Esophagus squamous epithelium (tissue), 4 donors: ENCODE measurements around the gene ZNF202.

Experiments
- CTCF ChIP-seq, 6 experiments: fragments of 450-650 bp in 4 of 6; fragments of 200-600 bp in 2 of 6; sonication (generic) in 2 of 6; IDR thresholded peaks; one replicate each; pipeline ENCODE4 v1.5.1; 2016 to 2019; ENCODE audit warnings: antibody characterized with exemption in 6 of 6, mild to moderate bottlenecking in 4 of 6, moderate library complexity in 4 of 6
- POLR2A ChIP-seq, 4 donors: fragments of 450-650 bp; IDR thresholded peaks; one replicate each; pipeline ENCODE4 v1.6.1; 2017; ENCODE audit warnings: antibody characterized with exemption in 4 of 4, mild to moderate bottlenecking in 4 of 4, moderate library complexity in 3 of 4

GRCh38 chr11:123684601-123685000 is 56.9 kb downstream of the ZNF202 start:
- no peak for TF ChIP-seq POLR2A (IDR thresholded peaks at IDR 0.05)
- TF ChIP-seq CTCF (IDR thresholded peaks at IDR 0.05), result no peak
